K562 (cell line): Measurements from ENCODE around the gene SS18L1. TPM values are rescaled to one million over a fixed set of nuclear protein-coding genes. Genes with fewer than 3 reads are reported as not detected.

Experiments used
- ATAC-seq: fragments of 200-7000 bp; cut with Tn5 transposase; 3 replicates; pipeline ENCODE4 v1.9.1; 2020; ENCODE audit warnings: moderate library complexity
- BruUV-seq: library from RNA; stranded (reverse); fragments of 400-500 nt; replicated peaks from 2 replicates; lab custom pipeline; 2021; lab: Mats Ljungman, UMichigan
- CTCF ChIA-PET: fragments of 300-600 bp; formaldehyde crosslinking; extraction: SDS; loops from one replicate; lab custom pipeline; 2021; ENCODE audit warnings: low intra/inter-chr PET ratio; lab: Yijun Ruan, JAX
- POLR2A ChIA-PET: fragments of 300-600, 350-650 bp; sonication (Branson Sonifier 250); formaldehyde crosslinking; extraction: SDS; loops from one replicate; lab custom pipeline; 2021; ENCODE audit warnings: antibody characterized with exemption, inconsistent platforms; lab: Yijun Ruan, JAX
- DNase-seq, 4 experiments: peaks; one replicate each; pipeline versions ENCODE4 v3.0.0 to v3.0.0-alpha.2; 2011 to 2018; ENCODE audit warnings: low spot score in 3 of 4, mixed read lengths in 3 of 4; ENCODE audit errors: extremely low read depth in 1 of 4
- FAIRE-seq: peaks from 2 replicates; lab custom pipeline; 2011; peaks lifted over from hg19 to GRCh38; lab: Jason Lieb, UNC
- H2AFZ ChIP-seq: 2 replicates; pipeline ENCODE4 v1.6.0; 2011; ENCODE audit warnings: low read depth, low read length, control low read depth, inconsistent platforms
- H3K27ac ChIP-seq: fragments of 200-600 bp; 3 replicates; pipeline ENCODE4 v1.8.0; 2011; ENCODE audit warnings: low read depth, mild to moderate bottlenecking, control low read depth, inconsistent platforms, low read length, moderate library complexity, mixed read lengths; ENCODE audit errors: extremely low read depth
- H3K27me3 ChIP-seq, 2 experiments: fragments of 300-600 bp in 1 of 2; 2 replicates in 1 of 2; 3 replicates in 1 of 2; pipeline versions ENCODE4 v1.6.0 to v1.8.0; 2011; ENCODE audit warnings: inconsistent platforms in 2 of 2, low read length in 2 of 2, mild to moderate bottlenecking in 1 of 2, mixed read lengths in 1 of 2, moderate library complexity in 1 of 2; ENCODE audit not compliant: control insufficient read depth in 2 of 2, insufficient read depth in 2 of 2
- H3K36me3 ChIP-seq: fragments of 300-600 bp; 3 replicates; pipeline ENCODE4 v1.8.0; 2011; ENCODE audit warnings: mild to moderate bottlenecking, low read length, inconsistent platforms; ENCODE audit not compliant: control insufficient read depth, insufficient read depth
- H3K4me1 ChIP-seq, 2 experiments: fragments of 200-600 bp in 1 of 2; replicated peaks in 1 of 2; 2 replicates in 1 of 2; 3 replicates in 1 of 2; pipeline versions ENCODE4 v1.5.1 to v1.8.0; 2011; ENCODE audit warnings: inconsistent platforms in 2 of 2, low read length in 2 of 2, mild to moderate bottlenecking in 1 of 2, mixed read lengths in 1 of 2, moderate library complexity in 1 of 2; ENCODE audit not compliant: control insufficient read depth in 2 of 2, insufficient read depth in 2 of 2
- H3K4me2 ChIP-seq: 2 replicates; pipeline ENCODE4 v1.6.1; 2011; ENCODE audit warnings: low read length, control low read depth, inconsistent platforms, mixed read lengths; ENCODE audit not compliant: insufficient read depth
- H3K4me3 ChIP-seq: fragments of 200-600 bp; sonication (generic), shearing (Covaris generic); 2 replicates; pipeline ENCODE4 v1.5.1; 2016; ENCODE audit warnings: control low read depth, inconsistent platforms
- H3K79me2 ChIP-seq: fragments of 200-600 bp; 3 replicates; pipeline ENCODE4 v1.8.0; 2011; ENCODE audit warnings: low read length, inconsistent platforms; ENCODE audit not compliant: control insufficient read depth, insufficient read depth
- H3K9ac ChIP-seq, 2 experiments: 2 replicates each; pipeline versions ENCODE4 v1.6.0 to v1.6.1; 2011; ENCODE audit warnings: low read depth in 2 of 2, low read length in 2 of 2, control low read depth in 1 of 2, inconsistent platforms in 1 of 2, mild to moderate bottlenecking in 1 of 2, mixed read lengths in 1 of 2; ENCODE audit not compliant: insufficient read depth in 1 of 2
- H3K9me1 ChIP-seq: one replicate; pipeline ENCODE4 v1.6.0; 2011; ENCODE audit warnings: inconsistent platforms, mild to moderate bottlenecking, low read length, moderate library complexity; ENCODE audit not compliant: control insufficient read depth, insufficient read depth
- H3K9me3 ChIP-seq: replicated peaks from 2 replicates; pipeline ENCODE4 v1.5.1; 2011; ENCODE audit warnings: low read depth, low read length, inconsistent platforms; ENCODE audit not compliant: control insufficient read depth, insufficient read depth
- H4K20me1 ChIP-seq: replicated peaks from 2 replicates; pipeline ENCODE4 v1.6.1; 2011; ENCODE audit warnings: low read length, inconsistent platforms, mixed read lengths; ENCODE audit not compliant: control insufficient read depth, insufficient read depth
- CHCHD3 ChIP-seq: fragments of 250-450 bp; sonication (Bioruptor Pico); IDR thresholded peaks from 2 replicates; pipeline ENCODE4 v2.1.2; 2022; ENCODE audit warnings: mild to moderate bottlenecking
- ELF2 ChIP-seq: fragments of 250-450 bp; sonication (Bioruptor Pico); IDR thresholded peaks from 2 replicates; pipeline ENCODE4 v1.5.0; 2021; ENCODE audit warnings: mild to moderate bottlenecking
- FUS ChIP-seq: fragments of 200-400 bp; formaldehyde crosslinking; optimal IDR thresholded peaks from 2 replicates; pipeline ENCODE3; 2017; ENCODE audit warnings: low read depth, low read length
- MECOM ChIP-seq: fragments of 250-450 bp; sonication (Bioruptor Pico); IDR thresholded peaks from 2 replicates; pipeline ENCODE4 v1.8.0; 2022; ENCODE audit warnings: inconsistent platforms
- MED1 ChIP-seq: sonication (generic); formaldehyde crosslinking; IDR thresholded peaks from 2 replicates; pipeline ENCODE4 v1.8.1; 2023; ENCODE audit warnings: missing genetic modification reagents, borderline replicate concordance
- MTA1 ChIP-seq: fragments of 450-650 bp; IDR thresholded peaks from 2 replicates; pipeline ENCODE4 v1.6.1; 2017; ENCODE audit warnings: borderline replicate concordance
- POLR2H ChIP-seq: IDR thresholded peaks from 2 replicates; pipeline ENCODE4 v1.6.1; 2016; ENCODE audit warnings: missing genetic modification characterization, low read depth, mild to moderate bottlenecking, control low read depth, missing compliant biosample characterization, moderate library complexity
- RBBP5 ChIP-seq: fragments of 200-600 bp; sonication (generic); IDR thresholded peaks from 2 replicates; pipeline ENCODE4 v1.6.1; 2012; ENCODE audit warnings: borderline replicate concordance, mild to moderate bottlenecking, low read length, control low read depth, inconsistent platforms; ENCODE audit not compliant: insufficient read depth, poor library complexity, severe bottlenecking
- RFX7 ChIP-seq: fragments of 250-450 bp; sonication (Bioruptor Pico); IDR thresholded peaks from 2 replicates; pipeline ENCODE4 v1.5.1; 2021; ENCODE audit warnings: mild to moderate bottlenecking
- SAFB ChIP-seq: fragments of 200-400 bp; formaldehyde crosslinking; IDR thresholded peaks from 2 replicates; pipeline ENCODE4 v1.6.1; 2017; ENCODE audit warnings: low read depth, low read length, borderline replicate concordance
- ZC3H8 ChIP-seq: fragments of 450-650 bp; IDR thresholded peaks from 2 replicates; pipeline ENCODE4 v1.6.1; 2017
- ZNF347 ChIP-seq: fragments of 450-650 bp; formaldehyde crosslinking; IDR thresholded peaks from 2 replicates; pipeline ENCODE4 v1.4.0; 2020; ENCODE audit warnings: low read depth, mild to moderate bottlenecking, moderate library complexity
- ZNF507 ChIP-seq: conservative IDR thresholded peaks from 2 replicates; pipeline ENCODE4 v1.6.1; 2017; ENCODE audit warnings: missing genetic modification characterization, missing compliant biosample characterization
- WGBS: fragments of 100-300 bp; shearing (Covaris generic); methylation state at CpG from one replicate; pipeline ENCODE4 v1.1.6; 2016; ENCODE audit warnings: low coverage, mixed read lengths; ENCODE audit not compliant: insufficient coverage; ENCODE audit errors: missing lambda C conversion rate; 5-methylcytosine and 5-hydroxymethylcytosine counted together
- in situ Hi-C: fragments of 300-500 bp; cut with MboI; formaldehyde crosslinking; loops from 4 replicates; pipeline ENCODE4 v1.15.0; 2018; ENCODE audit warnings: inconsistent platforms, mixed read lengths
- intact Hi-C: fragments of 100-400 bp; cut with micrococcal nuclease; formaldehyde crosslinking; loops from 2 replicates; pipeline ENCODE4 v1.14.2; 2022
- polyA plus RNA-seq, 8 experiments: library from polyadenylated mRNA; depleted of rRNA in 4 of 8; stranded (reverse) in 5 of 8; unstranded in 3 of 8; fragments of >200 nt; fragmentation: Nextera tagmentation in 2 of 8; fragmentation: Illumina TruSeq in 1 of 8; extraction: Ambion mirVana in 2 of 8; extraction: Trizol in 1 of 8; gene quantifications; 2 replicates each; pipeline versions ENCODE4 v1.2.1 to v1.2.3, GENCODE V29; 2011 to 2014; ENCODE audit warnings: inconsistent platforms in 1 of 8, missing spikeins in 1 of 8
- total RNA-seq, 7 experiments: library from RNA; depleted of rRNA in 6 of 7; stranded (reverse); fragments of >200 nt in 6 of 7; fragmentation: Illumina TruSeq in 2 of 7; extraction: Trizol in 2 of 7; gene quantifications; 2 replicates each; pipeline versions ENCODE4 v1.2.1 to v1.2.3, GENCODE V29; 2011 to 2021; ENCODE audit warnings: low replicate concordance in 1 of 7
- TF ChIP-seq, protein P1 (sequence below): fragments of 450-650 bp; formaldehyde crosslinking; IDR thresholded peaks from 2 replicates; pipeline ENCODE4 v1.4.0; 2022; ENCODE audit warnings: mild to moderate bottlenecking, moderate library complexity
- TF ChIP-seq, protein P2 (sequence below): fragments of 250-450 bp; sonication (Bioruptor Pico); IDR thresholded peaks from 2 replicates; pipeline ENCODE4 v1.4.0; 2020; ENCODE audit warnings: borderline replicate concordance

The SS18L1 gene
- total and polyA plus RNA-seq, 9 of the 15 experiments (the other 6 are each of a cell fraction or from before 2014, with no cell fraction given) = 2.7 to 28.3 (median 15.1) TPM

GRCh38 chr20:62196286-62196685 lies 52.7 kb downstream of the SS18L1 start:
- H3K4me1 ChIP-seq = peaks cover 0 to 3% of the 10 kb centered on the region in 2 experiments; a peak in 1 of 5 replicates
- CTCF ChIA-PET = no interaction called here
- H3K4me2 ChIP-seq = no peak overlapping the region
- ATAC-seq = no peak
- H2AFZ ChIP-seq = no peak overlapping the region
- peaks cover 8% of the 10 kb centered on the region; the same call in 1 of the 2 replicates for H4K20me1 ChIP-seq
- FAIRE-seq = no peak
- no peaks in the 10 kb centered on the region for H3K9me1 ChIP-seq
- peaks cover 86% of the 10 kb centered on the region; the same call in 2 of the 3 replicates for H3K36me3 ChIP-seq
- H3K9ac ChIP-seq = no peak overlapping the region
- POLR2A ChIA-PET = interaction anchor here (1.1 kb wide), 1 partner anchor 14 kb away, joined by 3 read pairs; no protein-coding TSS in a partner anchor
- TF ChIP-seq, protein P1, sequence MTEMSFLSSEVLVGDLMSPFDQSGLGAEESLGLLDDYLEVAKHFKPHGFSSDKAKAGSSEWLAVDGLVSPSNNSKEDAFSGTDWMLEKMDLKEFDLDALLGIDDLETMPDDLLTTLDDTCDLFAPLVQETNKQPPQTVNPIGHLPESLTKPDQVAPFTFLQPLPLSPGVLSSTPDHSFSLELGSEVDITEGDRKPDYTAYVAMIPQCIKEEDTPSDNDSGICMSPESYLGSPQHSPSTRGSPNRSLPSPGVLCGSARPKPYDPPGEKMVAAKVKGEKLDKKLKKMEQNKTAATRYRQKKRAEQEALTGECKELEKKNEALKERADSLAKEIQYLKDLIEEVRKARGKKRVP (CRISPR knock-in tag) = no peak
- TF ChIP-seq, protein P2, sequence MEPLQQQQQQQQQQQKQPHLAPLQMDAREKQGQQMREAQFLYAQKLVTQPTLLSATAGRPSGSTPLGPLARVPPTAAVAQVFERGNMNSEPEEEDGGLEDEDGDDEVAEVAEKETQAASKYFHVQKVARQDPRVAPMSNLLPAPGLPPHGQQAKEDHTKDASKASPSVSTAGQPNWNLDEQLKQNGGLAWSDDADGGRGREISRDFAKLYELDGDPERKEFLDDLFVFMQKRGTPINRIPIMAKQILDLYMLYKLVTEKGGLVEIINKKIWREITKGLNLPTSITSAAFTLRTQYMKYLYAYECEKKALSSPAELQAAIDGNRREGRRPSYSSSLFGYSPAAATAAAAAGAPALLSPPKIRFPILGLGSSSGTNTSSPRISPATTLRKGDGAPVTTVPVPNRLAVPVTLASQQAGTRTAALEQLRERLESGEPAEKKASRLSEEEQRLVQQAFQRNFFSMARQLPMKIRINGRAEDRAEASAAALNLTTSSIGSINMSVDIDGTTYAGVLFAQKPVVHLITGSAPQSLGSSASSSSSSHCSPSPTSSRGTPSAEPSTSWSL (CRISPR knock-in tag) = no peak
- TF ChIP-seq ZNF347 (CRISPR knock-in tag) = no peak
- TF ChIP-seq ELF2 (CRISPR knock-in tag) = no peak
- no peak for TF ChIP-seq POLR2H (tag)
- no peak for TF ChIP-seq FUS
- no peak for TF ChIP-seq MECOM
- no peak for TF ChIP-seq MTA1
- no peak for TF ChIP-seq RBBP5
- TF ChIP-seq RFX7 = no peak
- no peak for TF ChIP-seq ZC3H8
- no peak for TF ChIP-seq MED1
- TF ChIP-seq CHCHD3 (CRISPR knock-in tag) = no peak
- TF ChIP-seq SAFB = no peak
- TF ChIP-seq ZNF507 (tag) = no peak
- H3K79me2 ChIP-seq = peaks cover 8% of the 10 kb centered on the region
- no peak for DNase-seq
- in situ Hi-C loops (no loop called here), intact Hi-C loops (no loop called here)
- H3K9me3 ChIP-seq = no peaks in the 10 kb centered on the region
- BruUV-seq = no TSS peak
- H3K4me3 ChIP-seq = no peak overlapping the region
- no peak overlapping the region for H3K27ac ChIP-seq
- no peaks in the 10 kb centered on the region for H3K27me3 ChIP-seq
- WGBS = 99% methylated on average over 7 of the region's 10 CpGs
